GM10847 (cell line): ENCODE measurements around the gene TRAPPC3L.

Experiments
- POLR2A ChIP-seq: IDR thresholded peaks from 2 replicates; pipeline ENCODE4 v1.6.1; 2011; ENCODE audit not compliant: insufficient read length; ENCODE audit errors: extremely low read depth

Gene TRAPPC3L

GRCh38 chr6:116467096-116467495 is 78.4 kb downstream of the TRAPPC3L start:
- TF ChIP-seq POLR2A = no peak

DNA sequence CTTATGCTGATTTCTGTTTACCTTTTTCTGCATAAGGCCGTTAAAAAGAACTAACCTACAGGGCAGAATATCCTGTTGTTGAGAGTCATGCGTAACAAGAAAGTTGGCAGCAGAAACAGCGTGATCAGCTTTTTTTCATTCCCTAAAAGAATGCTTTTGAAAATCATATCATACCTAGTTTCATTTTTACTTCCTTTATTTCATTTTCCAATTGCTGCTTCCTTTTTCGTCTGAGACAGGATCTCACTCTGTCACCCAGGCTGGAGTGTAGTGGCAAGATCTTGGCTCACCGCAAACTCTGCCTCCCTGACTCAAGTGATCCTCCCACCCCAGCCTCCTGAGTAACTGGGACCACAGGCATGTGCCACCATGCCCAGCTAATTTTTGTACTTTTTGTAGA is 80.2 kb downstream of the TRAPPC3L start:
- no peak for TF ChIP-seq POLR2A

- no peak for TF ChIP-seq POLR2A
Measured at GRCh38 chr6:116463301-116463700, 82.2 kb downstream of the TRAPPC3L start.

- TF ChIP-seq POLR2A = no peak
Measured at GRCh38 chr6:116461932-116462885, 83.3 kb downstream of the TRAPPC3L start.

DNA sequence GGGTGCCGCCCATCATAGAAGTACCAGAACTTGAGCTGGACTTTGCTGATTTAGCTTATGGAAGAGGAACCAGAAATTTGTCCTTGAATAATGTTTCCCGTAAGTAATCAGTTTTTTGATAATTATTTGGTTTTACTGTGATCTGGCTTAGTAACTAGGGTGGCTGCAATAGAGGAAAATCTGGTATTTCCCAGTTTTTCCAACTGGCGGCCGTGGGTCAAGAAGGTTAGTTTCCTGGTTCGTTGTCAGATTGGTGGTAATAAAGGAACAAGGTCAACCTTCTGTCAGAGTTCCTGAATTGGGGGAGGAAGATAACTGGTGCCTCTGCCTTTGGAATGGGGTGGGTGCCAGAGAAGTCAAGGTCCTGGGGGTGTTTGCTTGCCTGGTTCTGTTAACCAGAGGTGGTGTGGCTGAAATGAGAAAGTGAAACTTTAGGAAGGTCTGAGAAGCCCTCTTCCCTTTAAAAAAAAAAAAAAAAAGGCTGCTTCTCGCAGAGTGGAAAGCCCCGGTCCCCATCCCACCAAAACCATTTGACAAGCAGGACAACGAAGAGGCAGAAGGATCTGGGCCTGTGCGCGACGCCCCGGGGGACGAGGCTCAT is 84.1 kb downstream of the TRAPPC3L start, which contains the start of gene CALHM6:
Gene CALHM6, plus strand, starts transcription at position 45 of the 601 bp plus-strand sequence. Its CDS starts 555 bp downstream, at position 600.
- no peak for TF ChIP-seq POLR2A

DNA sequence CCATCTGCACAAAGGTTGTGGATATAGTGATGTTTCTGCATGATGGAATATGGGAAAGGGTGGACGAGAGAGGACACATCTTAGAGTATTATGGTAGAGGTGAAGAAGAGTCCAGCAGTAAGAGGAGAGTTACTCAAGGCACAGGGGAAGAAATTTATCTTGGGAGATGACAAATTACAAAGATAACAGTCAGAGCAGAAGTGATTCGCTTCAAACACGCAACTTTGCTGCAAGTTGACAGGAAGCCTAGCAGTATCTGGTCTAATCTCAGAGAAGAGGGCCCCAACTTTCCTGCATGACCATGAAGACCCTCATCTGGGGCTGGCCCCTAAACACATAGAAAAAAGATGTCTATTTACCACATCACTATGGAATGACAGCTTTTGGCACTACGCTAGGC is 85.6 kb downstream of the TRAPPC3L start:
- TF ChIP-seq POLR2A = no peak

- no peak for TF ChIP-seq POLR2A
Measured at GRCh38 chr6:116458264-116458663, 87.2 kb downstream of the TRAPPC3L start.

DNA sequence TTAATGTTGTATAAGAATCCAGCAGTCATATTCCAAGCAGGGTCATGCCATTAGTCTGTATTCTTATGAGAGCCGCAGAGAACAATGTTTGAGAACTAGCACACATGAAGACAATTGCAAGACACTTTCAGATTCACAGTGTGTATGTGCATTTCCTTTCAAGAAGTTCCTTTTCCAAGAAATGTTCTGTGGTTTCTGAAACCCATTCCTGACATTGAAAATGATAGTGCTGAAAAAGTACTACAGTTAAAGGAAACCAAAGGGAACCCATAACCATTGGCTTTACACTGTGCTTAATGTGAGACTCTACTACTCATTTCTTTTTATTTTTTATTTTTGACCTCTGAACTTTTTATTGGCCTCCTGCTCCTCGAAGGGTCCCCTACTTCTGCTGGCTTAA is 88.6 kb downstream of the TRAPPC3L start:
- TF ChIP-seq POLR2A = no peak

DNA sequence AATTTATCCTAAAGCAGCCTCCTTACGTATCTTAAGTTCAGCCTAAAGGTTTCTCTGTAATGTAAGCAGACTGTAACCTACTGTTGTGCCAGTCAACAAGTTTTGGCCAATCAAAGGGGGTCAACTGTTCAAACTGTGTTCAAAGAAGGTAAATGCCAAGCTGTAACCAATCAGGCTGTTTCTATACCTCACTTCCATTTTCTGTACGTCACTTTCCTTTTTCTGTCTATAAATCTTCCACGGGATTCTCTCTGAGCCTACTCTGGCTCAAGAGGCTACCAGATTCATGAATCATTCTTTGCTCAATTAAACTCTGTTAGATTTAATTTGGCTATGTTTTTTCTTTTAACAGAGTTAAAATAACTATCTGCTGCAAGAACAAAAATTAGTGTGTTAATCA is 89.4 kb downstream of the TRAPPC3L start:
- no peak for TF ChIP-seq POLR2A

GRCh38 chr6:116452531-116452930 is 93.0 kb downstream of the TRAPPC3L start:
- no peak for TF ChIP-seq POLR2A

GRCh38 chr6:116451916-116452315 is 93.6 kb downstream of the TRAPPC3L start:
- no peak for TF ChIP-seq POLR2A

DNA sequence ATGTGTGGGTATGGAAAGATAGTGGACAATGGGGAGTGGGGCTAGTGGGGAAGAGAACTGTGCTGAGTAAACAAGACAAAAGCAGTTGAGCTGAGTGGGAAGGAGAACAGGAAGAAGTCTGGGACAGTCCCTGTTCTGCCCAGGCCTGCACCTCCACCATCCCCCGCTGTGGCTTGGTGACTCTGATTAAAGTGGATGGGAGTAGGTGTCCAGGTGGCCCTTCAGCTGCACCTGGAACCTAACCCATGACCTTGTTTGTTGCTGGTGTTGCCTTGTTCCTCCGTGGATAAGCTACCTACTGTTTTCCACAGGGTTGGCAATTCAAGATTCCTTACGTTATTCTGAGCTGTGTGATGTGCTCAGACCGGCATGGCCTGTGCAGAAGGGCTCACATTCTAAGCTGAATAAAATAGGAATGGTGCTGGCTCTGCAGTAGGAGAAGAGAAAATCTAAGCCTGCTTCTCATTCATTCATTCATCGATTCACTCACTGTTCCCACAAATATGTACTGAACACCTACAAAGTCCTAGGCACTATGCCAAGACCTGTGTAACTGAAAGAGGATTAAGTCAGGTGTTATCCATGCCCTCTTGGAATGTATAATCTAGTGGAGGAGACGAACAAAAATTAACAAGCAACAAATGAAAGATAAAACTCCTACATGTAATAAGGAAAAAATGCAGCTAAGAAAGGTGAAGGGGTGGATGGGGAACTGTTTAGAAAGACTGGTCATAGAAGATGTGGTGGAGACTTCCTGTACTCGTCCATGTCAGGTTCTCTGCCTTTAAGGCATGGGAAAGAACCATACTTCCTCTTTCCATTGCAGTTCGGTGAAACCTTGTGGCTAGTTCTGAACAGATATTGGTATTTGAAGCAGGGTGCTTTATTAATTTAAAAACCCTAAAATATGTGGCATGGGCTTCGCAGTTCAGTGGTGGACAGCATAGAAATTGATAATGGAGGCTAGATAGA is 94.4 kb downstream of the TRAPPC3L start:
- no peak for TF ChIP-seq POLR2A

DNA sequence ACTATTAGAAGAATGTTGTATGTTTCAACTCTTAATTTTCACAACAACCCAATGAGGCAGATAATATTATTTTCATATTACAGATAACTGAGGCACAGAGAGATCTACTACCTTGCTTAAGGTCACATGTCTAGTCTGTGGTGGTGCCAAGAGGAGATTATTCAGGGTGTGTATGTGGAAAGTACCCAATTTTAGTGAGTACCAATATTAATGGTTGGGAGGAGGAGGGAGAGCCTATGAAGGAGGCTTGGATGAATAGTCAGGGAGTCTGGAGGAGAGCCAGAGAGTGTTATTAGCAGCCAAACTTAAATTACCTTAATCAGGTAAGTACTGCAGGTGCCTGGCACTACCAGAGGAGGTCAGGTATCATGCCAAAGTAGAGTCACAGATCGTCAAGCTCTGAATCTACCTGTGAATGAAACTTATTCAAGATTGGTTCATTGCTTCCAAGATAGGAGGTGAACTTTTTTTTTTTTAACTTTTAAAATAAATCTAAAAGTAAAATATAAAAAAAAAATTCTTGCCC is 95.2 kb downstream of the TRAPPC3L start:
- TF ChIP-seq POLR2A = no peak

- no peak for TF ChIP-seq POLR2A
Measured at GRCh38 chr6:116449565-116449964, 95.9 kb downstream of the TRAPPC3L start.

GRCh38 chr6:116447496-116448011 is 97.9 kb downstream of the TRAPPC3L start:
- no peak for TF ChIP-seq POLR2A
